ENCODE results near the gene WHRN. TPM values are rescaled to one million over a fixed set of nuclear protein-coding genes. Genes with fewer than 3 reads are reported as not detected.

The WHRN gene
- total RNA-seq, 1 donor from 2014 or later, result 6.9 TPM

DNA sequence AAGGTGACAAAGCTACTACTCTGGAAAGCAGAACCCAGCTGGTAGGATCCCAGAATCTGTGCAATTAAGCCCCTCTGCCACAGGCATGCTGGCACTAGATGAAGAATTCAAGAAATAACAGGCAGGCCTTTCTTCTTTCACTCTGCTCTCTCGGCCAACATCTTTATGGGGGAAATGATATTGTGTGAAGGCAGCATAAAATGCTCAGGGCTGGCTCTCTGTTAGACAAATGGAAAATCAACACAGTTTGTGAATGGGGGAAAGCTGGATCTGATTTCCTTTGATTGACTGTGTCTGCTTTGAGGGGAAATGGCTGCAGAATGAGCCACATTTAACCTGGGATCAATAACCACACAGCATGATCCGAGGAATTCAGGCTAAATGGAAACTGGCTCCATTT, 88.4 kb downstream of the WHRN start:
- H3K9me3 Mint-ChIP-seq (ENCODE audit: low read depth), result no peaks in the 10 kb centered on the region
- H3K27ac Mint-ChIP-seq (ENCODE audit: unreplicated experiment), result no peak overlapping the region
- peaks cover 19% of the 10 kb centered on the region for H3K4me1 Mint-ChIP-seq (ENCODE audit: low read depth)
- H3K36me3 Mint-ChIP-seq (ENCODE audit: low read depth), result peaks cover 2% of the 10 kb centered on the region
- DNase-seq (ENCODE audit: low spot score), result no peak
- TF ChIP-seq, protein P1, sequence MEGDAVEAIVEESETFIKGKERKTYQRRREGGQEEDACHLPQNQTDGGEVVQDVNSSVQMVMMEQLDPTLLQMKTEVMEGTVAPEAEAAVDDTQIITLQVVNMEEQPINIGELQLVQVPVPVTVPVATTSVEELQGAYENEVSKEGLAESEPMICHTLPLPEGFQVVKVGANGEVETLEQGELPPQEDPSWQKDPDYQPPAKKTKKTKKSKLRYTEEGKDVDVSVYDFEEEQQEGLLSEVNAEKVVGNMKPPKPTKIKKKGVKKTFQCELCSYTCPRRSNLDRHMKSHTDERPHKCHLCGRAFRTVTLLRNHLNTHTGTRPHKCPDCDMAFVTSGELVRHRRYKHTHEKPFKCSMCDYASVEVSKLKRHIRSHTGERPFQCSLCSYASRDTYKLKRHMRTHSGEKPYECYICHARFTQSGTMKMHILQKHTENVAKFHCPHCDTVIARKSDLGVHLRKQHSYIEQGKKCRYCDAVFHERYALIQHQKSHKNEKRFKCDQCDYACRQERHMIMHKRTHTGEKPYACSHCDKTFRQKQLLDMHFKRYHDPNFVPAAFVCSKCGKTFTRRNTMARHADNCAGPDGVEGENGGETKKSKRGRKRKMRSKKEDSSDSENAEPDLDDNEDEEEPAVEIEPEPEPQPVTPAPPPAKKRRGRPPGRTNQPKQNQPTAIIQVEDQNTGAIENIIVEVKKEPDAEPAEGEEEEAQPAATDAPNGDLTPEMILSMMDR (IDR thresholded peaks at IDR 0.05), result no peak
- H3K27me3 Mint-ChIP-seq (ENCODE audit: low read depth), result no peaks in the 10 kb centered on the region
- H3K4me3 Mint-ChIP-seq (ENCODE audit: unreplicated experiment), result no peak overlapping the region

DNA sequence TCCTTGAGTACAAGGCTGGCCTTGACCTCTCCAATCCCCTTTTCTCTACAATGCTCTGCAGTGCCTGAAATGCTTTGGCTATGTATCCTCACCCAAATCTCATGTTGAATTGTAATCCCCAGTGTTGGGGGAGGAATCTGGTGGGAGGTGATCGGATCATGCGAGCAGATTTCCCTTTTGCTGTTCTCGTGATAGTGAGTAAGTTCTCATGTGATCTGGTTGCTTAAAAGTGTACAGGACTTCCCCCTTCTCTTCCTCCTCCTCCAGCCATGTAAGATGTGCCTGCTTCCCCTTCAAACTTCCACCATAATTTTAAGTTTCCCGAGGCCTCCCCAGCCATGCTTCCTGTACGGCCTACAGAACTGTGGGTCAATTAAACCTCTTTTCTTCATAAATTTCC, 89.0 kb downstream of the WHRN start:
- Mint-ChIP-seq H3K9me3 (ENCODE audit: low read depth) (no peaks in the 10 kb centered on the region), H3K4me1 (ENCODE audit: low read depth) (peaks cover 19% of the 10 kb centered on the region), H3K27me3 (ENCODE audit: low read depth) (no peaks in the 10 kb centered on the region), H3K27ac (ENCODE audit: unreplicated experiment) (no peak overlapping the region), H3K4me3 (ENCODE audit: unreplicated experiment) (no peak overlapping the region), H3K36me3 (ENCODE audit: low read depth) (peaks cover 2% of the 10 kb centered on the region)
- DNase-seq (ENCODE audit: low spot score), result no peak
- TF ChIP-seq, protein P1 (IDR thresholded peaks at IDR 0.05), result no peak

DNA sequence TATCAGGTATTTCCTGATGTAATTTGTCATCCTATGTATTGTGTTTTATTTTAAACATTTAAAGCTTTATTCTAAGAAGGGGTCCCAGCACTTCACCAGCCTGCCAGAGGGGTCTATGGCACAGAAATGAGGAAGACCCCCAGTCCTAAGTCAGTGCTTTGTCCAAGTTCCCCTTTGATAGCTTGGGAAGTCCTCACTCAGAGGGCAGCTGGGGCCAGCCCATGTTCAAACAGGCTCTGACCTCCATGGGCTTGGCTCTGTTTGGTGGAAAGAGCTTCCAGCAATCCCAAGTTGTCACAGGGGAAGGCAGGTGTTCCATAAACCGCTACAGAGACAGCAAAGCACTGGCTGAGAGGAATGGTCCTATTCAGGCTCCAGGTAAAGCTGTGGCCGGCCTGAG, 90.9 kb downstream of the WHRN start:
- Mint-ChIP-seq H3K36me3 (ENCODE audit: low read depth) (peaks cover 2% of the 10 kb centered on the region), H3K9me3 (ENCODE audit: low read depth) (no peaks in the 10 kb centered on the region), H3K27me3 (ENCODE audit: low read depth) (no peaks in the 10 kb centered on the region), H3K4me1 (ENCODE audit: low read depth) (peaks cover 23% of the 10 kb centered on the region), H3K4me3 (ENCODE audit: unreplicated experiment) (no peak overlapping the region), H3K27ac (ENCODE audit: unreplicated experiment) (peak overlapping the region; percentile 30)
- TF ChIP-seq, protein P1 (IDR thresholded peaks at IDR 0.05), result no peak
- DNase-seq (ENCODE audit: low spot score), result no peak

DNA sequence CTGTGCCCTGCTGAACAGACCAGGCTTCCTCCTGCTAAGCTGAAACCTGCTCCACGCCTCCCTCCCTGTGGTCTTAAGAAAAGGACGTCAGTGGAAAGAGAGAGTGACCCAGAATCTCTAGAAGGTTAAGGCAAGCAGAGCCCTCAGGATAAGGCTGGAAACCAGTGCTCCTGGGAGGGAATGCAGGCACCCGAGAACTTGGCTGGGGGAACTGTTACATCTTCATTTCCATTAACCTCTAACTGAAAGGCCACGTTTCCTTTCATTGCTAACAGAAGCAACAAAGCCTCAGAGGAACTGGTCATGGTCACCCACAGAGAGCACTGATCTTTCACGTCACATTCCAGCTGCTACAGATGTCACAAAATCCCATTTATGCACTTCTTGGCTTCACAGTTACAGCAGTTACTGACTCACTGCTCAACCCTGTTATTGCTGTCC, 91.4 kb downstream of the WHRN start:
- DNase-seq (ENCODE audit: low spot score), result no peak
- H3K4me3 Mint-ChIP-seq (ENCODE audit: unreplicated experiment), result no peak overlapping the region
- no peaks in the 10 kb centered on the region for H3K27me3 Mint-ChIP-seq (ENCODE audit: low read depth)
- peak overlapping the region; percentile 37 for H3K27ac Mint-ChIP-seq (ENCODE audit: unreplicated experiment)
- no peaks in the 10 kb centered on the region for H3K9me3 Mint-ChIP-seq (ENCODE audit: low read depth)
- H3K4me1 Mint-ChIP-seq (ENCODE audit: low read depth), result peaks cover 23% of the 10 kb centered on the region
- TF ChIP-seq, protein P1 (IDR thresholded peaks at IDR 0.05), result no peak
- H3K36me3 Mint-ChIP-seq (ENCODE audit: low read depth), result peaks cover 2% of the 10 kb centered on the region

DNA sequence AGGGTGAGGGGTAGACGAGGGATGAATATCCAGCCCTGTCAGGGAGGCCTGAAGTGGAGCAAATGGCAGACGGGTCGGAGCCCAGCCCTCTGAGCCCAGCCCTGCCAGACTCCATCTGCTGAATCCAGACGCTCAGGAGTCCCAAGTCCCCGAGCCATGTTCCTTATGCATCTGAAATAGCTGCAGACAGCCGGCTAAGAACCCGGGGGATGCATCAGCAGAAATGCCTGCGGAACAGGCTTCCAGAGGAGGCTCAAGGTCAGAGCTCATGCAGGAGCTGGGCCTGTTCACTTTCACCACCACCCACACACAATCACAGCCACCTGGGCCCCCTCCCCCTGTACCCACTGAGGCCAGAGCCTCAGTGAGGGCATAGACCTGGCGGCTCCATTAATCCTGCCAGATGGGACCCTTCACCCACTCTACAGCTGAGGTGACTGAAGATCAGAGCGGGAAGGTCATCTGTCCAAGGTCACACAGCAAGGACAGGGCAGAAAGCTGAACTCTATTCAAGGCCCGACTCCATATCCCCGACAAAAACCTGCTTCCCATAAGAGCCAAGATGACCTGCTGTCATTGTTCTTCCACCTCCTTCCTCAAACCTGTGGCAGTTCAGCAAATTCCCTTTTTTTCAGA, 93.1 kb downstream of the WHRN start:
- Mint-ChIP-seq H3K4me1 (ENCODE audit: low read depth) (peaks cover 20% of the 10 kb centered on the region), H3K27me3 (ENCODE audit: low read depth) (no peaks in the 10 kb centered on the region), H3K4me3 (ENCODE audit: unreplicated experiment) (no peak overlapping the region), H3K9me3 (ENCODE audit: low read depth) (no peaks in the 10 kb centered on the region), H3K27ac (ENCODE audit: unreplicated experiment) (no peak overlapping the region), H3K36me3 (ENCODE audit: low read depth) (no peaks in the 10 kb centered on the region)
- no peak for DNase-seq (ENCODE audit: low spot score)
- TF ChIP-seq, protein P1 (IDR thresholded peaks at IDR 0.05), result no peak
